GM12801 (cell line): ENCODE data around the gene MBTPS2.

ENCODE experiments used
- TF ChIP-seq, protein P1 (sequence below): IDR thresholded peaks from one replicate; pipeline ENCODE4 v1.5.1; 2011; ENCODE audit warnings: control low read depth; ENCODE audit not compliant: insufficient read length; ENCODE audit errors: extremely low read depth

MBTPS2 gene

DNA sequence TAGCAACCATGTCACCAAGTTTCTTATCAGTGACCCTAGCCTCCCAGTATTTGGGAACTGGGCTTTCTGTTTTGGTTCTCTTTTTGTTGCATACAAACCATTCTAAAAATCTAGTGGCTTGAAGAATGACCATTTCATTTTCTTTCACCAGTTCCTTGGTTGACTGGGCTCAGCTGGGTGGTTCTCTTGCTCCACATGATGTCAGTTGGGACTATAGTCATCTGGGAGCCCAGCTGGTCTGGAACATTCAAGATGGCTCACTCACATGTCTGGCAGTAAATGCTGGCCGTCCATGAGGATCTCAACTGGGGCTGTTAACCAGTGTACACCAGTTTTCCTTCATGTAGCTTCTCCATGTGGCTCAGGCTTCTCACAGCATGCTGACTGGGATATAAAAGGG is 27.6 kb upstream of the MBTPS2 start:
- TF ChIP-seq, protein P1, sequence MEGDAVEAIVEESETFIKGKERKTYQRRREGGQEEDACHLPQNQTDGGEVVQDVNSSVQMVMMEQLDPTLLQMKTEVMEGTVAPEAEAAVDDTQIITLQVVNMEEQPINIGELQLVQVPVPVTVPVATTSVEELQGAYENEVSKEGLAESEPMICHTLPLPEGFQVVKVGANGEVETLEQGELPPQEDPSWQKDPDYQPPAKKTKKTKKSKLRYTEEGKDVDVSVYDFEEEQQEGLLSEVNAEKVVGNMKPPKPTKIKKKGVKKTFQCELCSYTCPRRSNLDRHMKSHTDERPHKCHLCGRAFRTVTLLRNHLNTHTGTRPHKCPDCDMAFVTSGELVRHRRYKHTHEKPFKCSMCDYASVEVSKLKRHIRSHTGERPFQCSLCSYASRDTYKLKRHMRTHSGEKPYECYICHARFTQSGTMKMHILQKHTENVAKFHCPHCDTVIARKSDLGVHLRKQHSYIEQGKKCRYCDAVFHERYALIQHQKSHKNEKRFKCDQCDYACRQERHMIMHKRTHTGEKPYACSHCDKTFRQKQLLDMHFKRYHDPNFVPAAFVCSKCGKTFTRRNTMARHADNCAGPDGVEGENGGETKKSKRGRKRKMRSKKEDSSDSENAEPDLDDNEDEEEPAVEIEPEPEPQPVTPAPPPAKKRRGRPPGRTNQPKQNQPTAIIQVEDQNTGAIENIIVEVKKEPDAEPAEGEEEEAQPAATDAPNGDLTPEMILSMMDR, result no peak

DNA sequence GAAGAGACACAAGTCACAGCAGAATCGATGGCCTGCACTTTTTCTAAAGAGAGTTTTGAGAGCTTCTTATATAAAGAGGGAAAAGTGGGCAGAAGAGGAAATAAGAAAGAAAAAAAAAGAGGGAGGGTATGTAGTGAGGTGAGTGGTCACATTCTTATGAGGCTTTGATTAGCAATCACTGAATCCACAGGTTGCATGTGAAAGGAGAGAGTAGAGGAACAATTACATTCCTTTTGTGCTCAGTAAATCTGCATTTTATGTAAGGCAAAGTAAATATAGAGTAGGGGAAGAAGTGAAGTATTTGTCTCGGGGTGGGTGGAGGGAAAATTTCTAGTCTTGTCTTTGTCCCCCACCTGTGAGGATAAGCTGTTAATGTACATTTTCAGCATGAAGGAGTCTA is 26.8 kb upstream of the MBTPS2 start:
- TF ChIP-seq, protein P1, result no peak

DNA sequence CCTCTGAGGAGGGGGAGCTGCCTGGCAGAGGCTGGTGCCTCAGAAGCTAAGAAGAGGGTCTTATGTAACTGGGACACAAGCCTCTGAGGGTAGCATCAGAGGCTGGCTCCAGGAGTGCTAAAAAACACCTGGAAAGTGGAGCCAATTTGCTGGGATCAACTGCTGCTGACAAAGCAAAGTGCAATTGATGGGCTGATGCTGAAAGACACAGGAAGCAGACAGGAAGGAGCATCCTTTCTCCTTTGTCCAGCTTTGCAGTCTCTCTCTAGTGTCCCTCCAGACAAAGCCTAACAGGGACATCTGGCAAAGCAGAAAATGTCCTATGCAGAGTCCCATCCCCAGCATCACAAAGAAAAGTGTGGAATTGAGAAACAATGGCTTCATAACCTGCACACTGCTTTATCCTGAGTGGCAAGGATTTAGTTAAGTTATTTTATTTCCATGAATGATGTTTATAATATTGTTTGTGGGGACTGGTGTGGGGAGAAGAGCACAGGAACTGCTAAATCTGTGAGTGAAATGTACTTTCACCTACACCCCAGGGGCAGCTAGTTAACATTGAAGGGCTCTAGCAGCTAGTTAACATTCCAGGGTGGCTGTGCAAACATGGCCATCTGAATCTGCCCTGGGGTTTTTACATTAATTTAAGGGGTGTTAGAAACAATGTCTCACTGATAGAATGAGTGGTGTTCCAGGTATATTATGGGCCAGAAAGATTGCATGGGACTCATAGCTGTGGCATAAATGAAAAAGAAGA is 25.6 kb upstream of the MBTPS2 start:
- TF ChIP-seq, protein P1, result no peak

DNA sequence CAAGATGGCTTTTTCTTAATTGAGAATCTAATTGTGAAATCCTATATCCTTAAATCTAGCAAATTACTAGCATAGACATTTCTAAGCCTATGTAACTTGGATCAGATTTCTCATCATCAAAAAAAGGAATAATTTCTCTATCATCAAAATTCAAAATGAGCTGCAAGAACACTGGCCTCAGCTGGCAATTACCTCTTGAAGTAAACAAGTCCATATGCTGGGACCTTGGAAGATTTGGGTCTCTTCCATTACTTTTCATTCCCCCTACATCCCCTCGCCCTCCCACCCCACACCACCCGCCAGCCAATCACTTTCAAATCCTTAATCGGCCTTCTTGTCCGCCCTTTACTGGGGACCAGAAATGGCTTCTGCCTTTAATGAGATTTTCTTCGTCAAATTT is 23.3 kb upstream of the MBTPS2 start:
- TF ChIP-seq, protein P1, result no peak

DNA sequence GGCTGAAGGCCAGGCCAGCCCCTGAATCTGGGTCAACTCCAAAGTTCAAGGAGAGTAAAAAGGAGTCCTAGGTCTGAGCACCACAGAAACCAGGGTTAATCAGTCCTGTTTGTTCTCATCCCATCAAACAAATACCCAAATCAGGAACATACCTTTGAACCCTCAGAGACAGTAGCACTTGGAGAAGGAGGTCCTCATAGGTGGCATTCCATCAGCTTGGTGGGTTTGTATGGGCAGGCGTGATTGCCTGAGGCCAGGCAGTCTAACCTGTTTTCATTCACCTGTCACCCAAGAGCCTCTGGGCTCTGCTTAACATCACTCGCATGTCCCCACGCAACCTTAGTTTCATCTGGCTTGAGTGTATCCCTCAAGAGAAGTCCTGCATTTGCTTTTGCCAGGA is 17.5 kb upstream of the MBTPS2 start:
- TF ChIP-seq, protein P1, result no peak

DNA sequence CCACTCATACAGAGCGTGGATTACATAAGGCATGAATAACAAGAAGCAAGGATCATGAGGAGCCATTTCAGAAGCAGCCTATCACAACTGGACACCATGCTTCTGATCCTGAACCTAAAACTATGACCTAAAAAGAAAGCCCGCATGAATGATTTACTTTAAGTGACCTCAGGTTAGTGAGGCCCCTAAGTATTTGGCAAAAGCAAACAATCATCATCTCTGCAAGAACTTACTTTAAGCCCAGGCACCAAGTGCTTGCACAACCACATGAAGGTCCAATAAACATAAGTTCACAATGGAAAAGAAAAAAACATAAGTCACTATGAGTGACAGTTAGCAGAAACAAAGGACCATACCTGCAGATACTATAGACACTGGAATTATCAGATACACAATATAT is 7.9 kb upstream of the MBTPS2 start:
- TF ChIP-seq, protein P1, result no peak

DNA sequence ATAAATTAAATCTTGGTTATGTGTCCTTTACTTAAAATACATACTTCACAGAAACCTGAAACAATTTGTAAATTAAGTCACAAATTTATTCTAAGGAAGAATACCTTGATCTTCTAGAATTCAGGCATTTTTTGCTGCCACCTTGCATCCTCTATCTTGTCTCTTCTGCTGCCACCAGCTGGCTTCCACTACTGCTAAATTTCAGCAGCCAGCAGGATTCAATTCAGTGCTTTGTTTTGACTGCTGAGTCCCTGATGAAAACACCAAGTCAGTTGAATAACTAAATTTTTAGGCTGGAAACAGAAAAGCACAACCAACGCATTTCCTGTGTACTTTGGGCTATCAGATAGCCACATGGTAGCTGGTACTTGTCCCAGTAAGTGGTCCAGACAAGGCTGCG is 2.4 kb upstream of the MBTPS2 start:
- TF ChIP-seq, protein P1, result no peak
